ENCODE measurements around the gene ERVV-1.
A peak's percentile ranks its signal among the peaks of the same experiment; 100 is the strongest.

The ERVV-1 gene

DNA sequence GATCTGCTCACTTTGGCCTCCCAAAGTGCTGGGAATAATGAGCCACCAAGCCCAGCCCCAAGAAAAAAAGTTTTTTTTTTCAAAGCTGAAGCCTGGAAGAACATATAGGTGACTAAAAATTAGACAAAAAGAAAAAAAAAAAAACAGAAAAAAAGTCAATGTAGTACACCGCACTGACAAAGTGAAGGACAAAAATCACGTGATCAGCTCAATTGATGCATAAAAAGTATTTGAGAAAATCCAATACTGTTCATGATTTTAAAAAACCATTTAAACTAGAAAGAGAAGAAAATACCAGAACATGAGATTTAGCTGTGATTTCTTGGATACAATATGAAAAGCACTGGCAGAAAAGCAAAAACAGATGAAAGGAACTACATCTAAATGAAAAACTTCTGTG, 20.3 kb downstream of the ERVV-1 start:
- DNase-seq = no peak

DNA sequence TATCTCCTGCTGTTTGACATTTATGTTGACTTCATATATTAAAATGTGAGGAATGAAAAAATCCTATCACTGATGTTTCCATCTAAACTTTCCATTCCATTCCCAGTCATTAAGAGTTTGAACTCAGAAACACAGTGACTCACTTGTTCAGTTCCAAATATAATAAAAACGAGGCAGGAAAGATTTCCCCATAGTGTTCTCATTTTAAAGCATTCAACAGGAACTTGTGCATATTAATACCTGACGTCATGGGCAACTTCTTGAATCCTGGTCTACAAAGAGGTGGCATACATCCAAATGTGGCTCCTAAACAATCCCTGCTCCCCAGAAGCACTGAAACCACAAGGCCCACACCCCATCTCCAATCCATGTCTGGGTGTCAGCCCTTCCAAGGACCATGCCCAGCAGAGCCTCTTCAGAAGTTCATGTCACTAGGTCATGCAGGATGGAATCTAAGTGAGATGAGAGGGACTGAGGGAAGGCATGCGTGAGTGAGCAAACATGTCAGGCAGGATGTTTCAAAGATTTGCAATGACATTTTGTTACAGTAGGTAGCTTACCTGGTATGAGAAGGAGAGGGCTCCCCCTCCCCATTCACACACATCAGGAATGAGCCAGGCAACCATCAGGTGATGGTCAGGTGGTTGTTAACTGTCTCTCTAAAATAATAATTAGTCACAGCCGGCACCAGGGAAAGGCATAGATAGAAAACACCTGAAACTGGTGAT, 21.4 kb downstream of the ERVV-1 start:
- DNase-seq = no peak

DNA sequence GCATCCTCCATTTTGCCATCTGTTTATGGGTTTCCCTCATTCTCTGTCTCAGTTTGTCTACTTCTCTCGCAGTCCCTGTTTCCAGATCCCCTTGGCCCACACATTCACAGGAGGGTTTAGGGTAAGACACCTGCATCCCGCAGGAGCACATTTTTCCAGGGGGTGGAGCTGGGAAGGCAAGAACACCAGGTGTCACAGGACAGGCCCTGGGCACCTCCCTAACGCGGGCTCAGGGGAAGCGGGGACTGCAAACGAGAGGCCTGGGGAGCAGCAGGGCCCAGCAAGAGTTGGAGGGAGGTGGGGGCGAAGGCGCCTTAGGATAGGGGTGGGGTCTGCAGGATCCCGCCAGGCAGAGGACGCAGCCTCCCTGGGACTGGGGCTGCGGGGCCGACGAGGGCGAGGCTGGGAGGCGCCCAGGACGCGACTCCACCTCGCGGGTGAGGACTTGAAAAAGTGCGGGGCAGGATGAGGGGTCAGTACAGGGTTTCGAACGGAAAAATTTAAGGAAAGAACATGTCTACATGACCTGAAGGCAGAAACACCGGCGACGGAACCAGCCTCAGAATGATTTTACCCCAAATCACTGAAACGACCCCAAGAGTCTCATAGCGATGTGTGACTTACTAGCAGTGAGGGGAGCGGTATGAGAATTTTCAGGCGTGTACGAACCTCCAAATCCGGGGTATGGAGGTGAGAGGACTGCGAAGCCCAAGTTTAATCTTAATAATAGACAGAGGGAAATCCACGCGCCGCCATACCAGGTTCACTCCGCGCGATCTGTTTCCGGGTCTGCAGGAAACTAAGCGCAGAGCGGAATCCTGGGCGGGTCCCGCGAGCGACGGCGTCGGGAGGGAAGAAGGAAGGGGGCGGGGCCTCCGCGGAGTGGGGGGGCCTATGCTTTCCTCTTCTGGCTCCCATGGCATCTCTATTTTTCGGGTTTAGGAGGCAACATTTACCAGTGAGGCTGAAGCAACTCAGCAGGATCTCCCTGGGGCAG, 23.7 kb downstream of the ERVV-1 start:
- peak; percentile 57 for DNase-seq

DNA sequence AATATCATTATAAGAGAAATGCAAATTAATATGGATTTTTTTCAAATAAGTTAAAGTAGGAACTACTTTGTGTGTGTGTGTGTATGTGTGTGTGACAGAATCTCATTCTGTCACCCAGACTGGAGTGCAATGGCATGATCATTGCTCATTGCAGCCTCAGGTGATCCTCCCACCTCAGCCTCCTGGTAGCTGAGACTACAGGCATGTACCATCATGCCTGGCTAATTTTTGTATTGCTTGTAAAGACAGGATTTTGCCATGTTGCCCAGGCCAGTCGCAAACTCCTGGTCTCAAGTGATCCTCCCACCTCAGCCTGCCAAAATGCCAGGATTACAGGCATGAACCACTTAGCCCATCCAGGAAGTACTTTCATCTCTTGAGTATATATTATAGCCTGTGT, 27.6 kb downstream of the ERVV-1 start:
- DNase-seq = no peak

DNA sequence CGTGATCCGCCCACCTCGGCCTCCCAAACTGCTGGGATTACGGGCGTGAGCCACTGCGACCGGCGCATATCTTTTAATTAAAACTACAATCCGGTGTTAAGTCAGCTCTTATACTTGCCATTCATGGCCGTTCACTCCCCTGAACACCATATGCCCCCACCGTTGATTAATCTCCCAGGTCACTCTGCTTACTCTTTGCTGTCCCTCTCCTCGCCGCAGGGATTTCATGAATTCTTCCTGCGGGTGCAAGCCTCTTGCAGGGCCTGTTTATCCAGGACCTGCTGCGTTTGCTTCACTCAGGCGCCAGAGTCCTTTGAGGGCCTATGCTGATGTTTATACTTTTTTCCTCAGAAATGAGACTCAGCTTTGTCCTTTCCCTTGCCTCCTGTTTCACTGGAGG, 31.8 kb downstream of the ERVV-1 start:
- no peak for DNase-seq

DNA sequence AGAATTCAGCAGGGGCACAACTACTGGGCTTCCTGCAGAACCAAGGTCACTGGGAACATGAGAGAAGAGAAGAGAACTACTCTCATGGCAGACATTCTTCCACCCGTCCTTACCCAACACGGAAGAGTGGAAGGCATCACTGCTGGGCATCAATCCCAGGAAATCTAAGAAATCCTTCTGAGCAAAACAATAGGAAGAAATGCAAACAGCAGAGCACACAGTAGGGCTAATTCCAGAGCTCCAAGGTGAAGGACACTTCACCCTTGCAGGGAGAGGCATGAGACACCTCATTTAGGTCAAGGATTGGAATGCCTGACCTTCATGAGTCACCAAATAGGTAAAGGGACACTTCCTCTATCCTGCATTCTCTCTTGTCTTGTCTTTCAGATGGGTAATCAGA, 33.7 kb downstream of the ERVV-1 start:
- no peak for DNase-seq

DNA sequence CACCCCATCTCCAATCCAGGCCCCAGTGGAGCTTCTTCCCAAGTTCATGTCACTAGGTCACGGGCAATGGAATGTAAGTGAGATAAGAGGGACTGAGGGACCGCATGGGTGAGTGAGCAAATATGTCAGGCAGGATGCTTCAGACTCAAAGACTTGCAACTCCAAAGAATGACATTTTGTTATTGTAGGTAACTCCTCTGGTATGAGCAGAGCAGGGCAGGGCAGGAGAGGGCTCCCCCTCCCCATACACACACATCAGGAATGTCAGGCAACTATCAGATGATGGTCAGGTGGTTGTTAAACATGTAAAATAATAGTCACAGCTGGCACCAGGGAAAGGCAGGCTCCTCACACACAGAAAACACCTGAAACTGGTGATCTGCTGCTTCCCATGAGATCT, 41.4 kb downstream of the ERVV-1 start:
- no peak for DNase-seq

DNA sequence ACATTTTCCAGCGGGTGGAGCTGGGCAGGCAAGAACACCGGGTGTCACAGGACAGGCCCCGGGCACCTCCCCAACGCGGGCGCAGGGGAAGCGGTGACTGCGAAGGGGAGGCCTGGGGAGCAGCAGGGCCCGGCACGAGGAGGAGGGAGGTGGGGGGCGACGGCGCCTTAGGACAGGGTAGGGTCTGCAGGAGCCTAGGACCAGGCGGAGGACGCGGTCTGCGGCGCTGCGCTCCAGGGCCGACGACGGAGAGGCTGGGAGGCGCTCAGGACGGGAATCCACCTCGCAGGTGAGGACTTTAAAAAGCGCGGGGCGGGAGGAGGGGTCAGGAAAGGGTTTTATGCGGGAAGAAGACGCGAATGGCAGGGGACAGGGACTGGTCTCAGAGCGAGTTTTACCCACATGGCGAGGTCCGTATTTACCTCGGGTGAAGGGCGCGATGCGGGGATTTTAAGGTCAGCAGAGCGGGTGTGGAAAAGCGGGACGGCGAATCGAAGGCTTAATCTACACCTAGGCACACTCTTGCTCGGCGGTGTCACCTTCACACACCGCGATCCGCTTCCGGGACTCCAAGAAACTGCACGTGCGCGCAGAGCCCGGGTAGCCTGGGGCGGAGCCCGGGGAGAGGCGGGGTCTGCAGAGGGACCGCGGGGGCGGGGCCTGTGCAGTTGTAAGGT, 44.3 kb downstream of the ERVV-1 start:
- DNase-seq = no peak
